T-helper 2 cell (primary cell): Measurements from ENCODE around the gene C1orf50.
A peak's percentile ranks its signal among the peaks of the same experiment; 100 is the strongest.
"Not testable (repeated sequence)": the region's sequence is repeated elsewhere in the genome, so short reads cannot be mapped to it uniquely, and the experiment has no call there.

Experiments
- DNase-seq, 5 experiments: peaks; one replicate each; pipeline versions ENCODE4 v3.0.0 to v3.0.0-alpha.2; 2012 to 2022
- total RNA-seq, 2 donors: gene quantifications; one replicate each; lab custom pipeline; 2026; lab: John Stamatoyannopoulos, UW

The C1orf50 gene
- 7.2 to 14.1 reads per million in 2 donors for total RNA-seq

DNA sequence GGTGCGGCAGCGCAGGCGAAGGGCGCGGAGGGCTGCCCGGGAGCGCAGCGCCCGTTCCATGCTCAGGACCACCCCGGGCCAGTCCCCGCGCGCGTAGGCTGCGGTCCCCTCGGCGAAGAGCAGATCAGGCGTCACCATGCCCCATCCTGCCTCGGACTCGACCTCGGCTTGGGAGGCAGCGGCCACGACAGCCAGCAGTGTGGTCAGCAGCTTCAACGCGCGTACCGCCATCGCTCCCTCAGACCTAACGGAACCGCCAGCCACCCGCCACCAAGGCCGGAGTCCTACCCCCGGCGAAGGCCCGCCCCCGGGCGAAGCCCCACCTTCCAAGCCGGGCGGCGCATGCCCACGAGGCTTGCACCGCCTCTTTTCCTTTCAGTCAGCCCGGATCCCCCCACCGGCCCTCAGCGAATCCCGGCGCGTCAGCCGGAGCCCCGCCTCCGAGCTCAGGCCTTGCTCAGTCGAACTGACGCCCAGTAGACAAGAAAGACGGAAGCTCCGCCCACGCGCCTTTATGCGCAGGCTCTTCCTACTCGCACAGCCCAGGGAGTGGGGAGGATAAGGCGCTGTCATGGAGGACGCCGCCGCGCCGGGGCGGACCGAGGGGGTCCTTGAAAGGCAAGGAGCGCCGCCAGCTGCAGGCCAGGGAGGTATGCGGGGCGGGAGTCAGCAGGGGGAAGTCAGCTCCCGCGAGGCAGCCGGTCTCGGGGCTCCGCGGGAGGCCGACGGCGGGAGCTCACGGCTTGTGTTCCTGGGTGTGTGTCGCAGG lies at the start of gene C1orf50, which contains the start of gene P3H1:
Gene C1orf50, plus strand, starts transcription at position 509 of the 769 bp plus-strand sequence. Its CDS starts 63 bp downstream, at position 572.
Gene P3H1, minus strand, starts transcription at position 288 of the 769 bp plus-strand sequence. Its CDS starts 57 bp downstream, at position 231.
- DNase-seq, result peak; percentile 99 to 100 (median 99)

DNA sequence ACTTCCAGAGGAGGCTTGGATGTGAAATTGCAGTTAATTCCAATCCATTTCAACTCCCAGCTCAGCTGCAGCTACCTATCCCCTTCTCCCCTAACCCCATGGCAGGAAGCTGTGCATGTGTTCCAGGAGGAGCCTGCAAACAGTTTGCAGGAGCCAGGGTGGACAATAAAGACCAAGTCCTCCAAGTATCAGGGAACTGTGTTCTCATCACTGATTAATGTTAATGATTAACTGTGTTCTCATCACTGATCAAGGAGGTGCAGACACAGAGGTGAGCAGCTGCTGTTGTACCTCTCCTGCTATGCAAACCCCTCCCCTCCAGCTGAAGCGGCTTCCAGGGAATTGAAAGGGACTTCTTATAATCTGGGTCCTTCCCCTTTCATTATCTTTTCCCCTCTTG lies 46.2 kb upstream of the C1orf50 start:
- no peak for DNase-seq

DNA sequence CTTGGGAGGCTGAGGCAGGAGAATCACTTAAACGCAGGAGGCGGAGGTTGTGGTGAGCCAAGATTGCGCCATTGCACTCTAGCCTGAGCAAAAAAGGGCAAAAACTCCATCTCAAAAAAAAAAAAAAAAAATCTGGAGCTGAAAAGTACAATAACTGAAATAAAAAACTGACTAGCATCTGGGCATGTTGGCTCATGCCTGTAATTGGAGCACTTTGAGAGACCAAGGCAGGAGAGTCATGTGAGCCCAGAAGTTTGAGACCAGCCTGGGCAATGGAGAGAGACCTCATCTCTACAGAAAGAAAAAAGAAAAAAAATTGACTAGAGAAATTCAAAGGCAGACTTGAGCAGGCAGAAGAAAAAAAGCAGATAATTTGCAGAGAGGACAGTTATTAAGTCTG lies 45.1 kb upstream of the C1orf50 start:
- DNase-seq, result no peak

DNA sequence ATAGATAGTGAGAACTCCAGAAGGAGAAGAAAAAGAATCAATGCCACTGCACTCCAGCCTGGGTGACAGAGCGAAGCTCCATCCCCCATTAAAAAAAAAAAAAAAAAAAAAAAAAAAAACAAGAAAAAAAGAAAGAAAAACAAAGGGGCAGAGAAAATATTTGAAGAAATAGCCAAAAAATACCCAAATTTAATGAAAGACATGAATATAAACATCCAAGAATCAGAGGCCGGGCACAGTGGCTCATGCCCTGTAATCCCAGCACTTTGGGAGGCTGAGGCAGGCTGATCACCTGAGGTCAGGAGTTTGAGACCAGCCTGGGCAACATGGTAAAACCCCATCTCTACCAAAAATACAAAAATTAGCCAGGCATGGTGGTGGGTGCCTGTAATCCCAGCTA lies 44.6 kb upstream of the C1orf50 start:
- not testable (repeated sequence) for DNase-seq

DNA sequence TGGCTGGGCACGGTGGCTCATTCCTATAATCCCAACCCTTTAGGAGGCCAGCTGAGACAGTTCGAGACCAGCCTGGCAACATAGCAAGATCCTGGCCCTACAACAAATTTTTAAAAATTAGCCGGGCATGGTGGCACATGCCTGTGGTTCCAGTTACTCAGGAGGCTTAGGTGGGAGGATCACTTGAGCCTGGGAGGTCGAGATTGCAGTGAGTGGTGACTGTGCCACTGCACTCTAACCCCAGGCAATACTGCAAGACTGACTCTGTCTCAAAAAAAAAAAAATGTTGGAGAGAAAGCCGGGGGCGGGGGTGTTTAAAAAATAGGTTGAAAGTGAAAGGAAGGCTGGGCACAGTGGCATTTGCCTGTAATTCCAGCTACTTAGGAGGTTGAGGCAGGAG lies 43.5 kb upstream of the C1orf50 start:
- no peak for DNase-seq

DNA sequence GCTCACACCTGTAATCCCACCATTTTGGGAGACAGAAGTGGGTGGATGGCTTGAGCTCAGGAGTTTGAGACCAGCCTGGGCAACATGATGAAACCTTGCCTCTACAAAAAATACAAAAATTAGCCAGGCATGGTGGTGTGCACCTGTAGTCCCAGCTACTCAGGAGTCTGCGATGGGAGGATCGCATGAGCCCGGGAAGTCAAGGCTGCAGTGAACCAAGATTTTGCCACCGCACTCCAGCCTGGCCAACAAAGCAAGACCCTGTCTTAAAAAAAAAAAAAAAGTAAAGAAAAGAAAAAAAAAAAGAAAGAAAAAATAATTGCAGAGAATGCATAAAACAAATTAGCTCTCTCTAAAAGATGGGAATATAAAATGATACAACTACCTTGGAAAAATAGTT lies 41.2 kb upstream of the C1orf50 start:
- not testable (repeated sequence) for DNase-seq

DNA sequence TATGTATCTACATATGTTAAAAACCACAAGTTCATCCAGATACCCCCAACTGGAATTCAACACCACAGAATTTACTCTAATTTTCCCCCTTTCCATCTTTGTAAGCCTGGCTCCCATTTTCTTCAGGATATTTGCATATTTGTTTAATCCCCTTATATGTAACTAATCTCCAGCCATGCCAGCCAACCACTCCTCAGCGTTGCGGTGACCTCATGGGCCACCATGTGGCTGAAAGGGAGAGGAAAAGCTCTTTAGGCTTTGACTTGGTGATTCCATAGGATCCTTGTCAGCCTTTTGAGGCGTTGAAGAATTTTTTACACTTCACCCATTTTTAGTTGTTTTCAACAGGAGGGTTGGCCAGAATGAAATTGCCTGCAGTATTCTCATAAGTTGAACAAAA lies 37.0 kb upstream of the C1orf50 start:
- no peak for DNase-seq

DNA sequence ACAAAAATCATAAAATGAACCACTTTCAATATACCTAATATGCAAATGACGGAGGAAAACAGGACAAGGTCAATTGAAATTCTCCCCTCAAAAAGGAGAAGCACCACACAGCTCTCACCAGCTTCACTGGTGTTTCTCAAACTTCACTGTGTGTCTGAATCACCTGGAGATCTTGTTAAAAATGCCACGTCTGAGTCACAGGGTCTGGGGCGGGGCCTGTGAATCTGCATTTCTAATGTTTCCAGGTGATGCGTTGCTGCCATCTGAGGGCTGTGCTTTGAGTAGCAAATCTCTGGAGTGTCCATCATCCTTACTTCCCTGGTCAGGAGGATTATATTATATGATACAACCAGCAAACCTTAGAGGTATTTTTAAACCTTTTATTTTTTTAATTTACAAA lies 36.1 kb upstream of the C1orf50 start:
- peak in 2 of 5 experiments; percentile 23 to 45 for DNase-seq

DNA sequence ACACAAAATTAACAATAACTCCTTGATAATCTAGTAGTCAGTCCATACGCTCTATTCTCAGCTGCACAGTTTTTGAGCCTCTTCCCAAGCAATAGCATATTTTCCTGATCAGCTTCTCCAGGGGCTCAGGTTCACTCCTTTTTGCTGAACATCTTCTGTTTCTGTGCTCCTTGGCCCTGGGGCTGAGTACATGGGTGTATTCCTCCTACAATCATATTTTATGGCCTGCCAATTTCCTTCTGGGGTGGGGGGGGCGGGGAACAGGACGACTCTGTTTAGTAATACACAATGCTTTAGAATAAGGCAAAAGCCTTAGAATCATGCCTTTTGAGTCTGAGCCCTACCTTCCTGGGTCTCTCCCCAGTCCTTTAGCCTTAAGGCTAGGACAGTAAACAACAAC lies 35.5 kb upstream of the C1orf50 start:
- no peak for DNase-seq

DNA sequence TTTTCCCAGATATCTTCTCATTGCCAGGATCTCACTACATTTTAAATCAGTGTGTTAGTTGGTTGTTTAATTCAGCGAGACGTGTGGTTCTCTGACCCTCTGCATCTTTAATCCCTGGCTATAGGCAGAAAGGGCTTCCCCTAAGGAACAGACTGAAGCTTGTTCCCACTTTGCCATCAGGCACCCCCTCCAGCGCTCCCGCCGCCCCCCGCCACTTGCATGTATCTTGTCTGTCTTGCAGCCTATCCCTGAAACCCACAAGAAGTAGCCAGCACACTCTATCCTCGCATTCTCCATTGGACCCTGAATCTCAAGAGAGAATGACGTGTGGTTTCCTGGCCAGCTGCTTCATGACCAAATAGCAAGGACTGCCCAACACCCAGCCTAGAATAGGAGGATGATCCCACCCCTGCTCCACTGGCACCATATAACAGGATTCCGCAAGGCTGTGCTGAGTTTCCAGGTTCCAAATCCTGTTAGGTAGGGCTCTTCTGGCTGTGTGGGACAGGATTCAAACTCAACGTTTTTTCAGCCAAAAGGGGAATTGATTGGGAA lies 34.8 kb upstream of the C1orf50 start:
- no peak for DNase-seq

DNA sequence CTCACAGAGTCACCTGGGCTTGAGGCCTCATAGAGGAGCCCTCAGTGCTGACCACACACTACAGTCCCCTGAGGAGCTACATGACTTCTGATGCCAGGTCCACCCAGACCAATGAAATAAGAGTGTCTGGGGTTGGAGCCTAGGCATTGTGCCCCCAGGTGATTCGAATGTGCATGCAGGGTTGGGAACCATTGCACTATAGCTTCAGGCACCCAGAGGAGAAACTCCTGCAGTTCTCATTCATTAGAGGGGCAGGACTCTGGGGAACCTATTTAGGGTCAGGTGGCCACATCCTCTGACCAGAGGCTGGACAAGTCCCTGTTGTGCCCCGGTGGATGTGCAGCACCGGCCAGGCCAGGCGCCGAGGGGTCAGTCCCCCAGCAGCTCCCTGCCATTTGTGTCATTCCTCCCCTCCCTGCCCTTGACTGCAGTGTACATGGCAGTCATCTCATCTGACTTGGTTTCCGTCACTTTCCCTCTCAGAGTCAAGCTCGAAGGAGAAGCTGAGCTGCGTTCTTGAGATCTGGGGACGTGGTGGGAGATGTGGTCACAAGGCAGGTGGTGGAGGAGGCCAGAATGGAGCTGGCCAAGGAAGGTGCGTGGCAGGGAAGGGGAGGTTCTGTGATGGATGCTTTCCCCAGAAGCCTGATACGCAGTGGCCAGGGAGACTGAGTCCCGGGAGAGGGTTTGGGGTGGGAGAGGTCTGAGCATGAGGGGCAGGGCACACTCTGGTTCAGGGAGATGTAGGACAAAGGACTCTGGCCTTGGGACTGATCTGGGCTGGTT lies 33.4 kb upstream of the C1orf50 start:
- DNase-seq, result no peak

DNA sequence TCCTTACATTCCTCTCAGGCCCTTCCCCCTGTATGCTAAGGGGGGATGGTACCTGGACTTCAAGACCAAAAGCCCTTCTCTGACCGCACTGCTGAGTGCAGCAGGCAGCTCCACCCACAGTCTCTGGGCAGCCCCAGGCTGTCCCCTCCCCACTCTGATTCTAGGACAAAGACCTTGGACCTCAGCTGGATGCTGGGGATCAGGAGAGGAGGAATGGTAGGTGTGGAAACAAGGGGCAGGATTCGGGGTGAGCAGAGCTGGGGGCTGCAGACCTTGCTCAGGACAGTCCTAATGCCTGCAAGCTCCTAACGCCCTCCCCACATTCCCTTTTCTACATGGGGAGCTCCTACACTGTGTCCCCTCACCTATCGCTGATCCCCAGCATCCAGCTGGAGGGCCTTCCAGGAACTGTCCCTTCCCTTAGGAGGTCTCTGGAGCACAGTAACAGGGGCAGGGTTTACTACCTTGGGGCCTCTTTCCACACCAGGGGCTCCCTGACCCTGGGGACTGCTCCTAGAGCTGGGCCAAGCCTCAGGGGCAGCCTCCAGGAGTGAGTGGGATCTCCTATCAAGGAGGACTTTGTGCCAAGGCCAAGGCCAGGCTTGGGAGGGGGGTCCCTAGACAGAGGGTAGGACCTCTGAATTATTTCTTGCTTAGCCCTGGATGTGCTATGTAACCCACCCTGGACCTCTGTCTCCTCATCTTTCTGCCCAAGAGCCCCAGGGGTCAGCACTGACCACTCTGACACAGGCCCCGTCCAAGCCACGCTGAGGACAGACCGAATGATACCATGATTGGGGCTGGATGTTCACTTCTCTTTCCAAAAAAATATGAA lies 32.6 kb upstream of the C1orf50 start:
- DNase-seq, result no peak

DNA sequence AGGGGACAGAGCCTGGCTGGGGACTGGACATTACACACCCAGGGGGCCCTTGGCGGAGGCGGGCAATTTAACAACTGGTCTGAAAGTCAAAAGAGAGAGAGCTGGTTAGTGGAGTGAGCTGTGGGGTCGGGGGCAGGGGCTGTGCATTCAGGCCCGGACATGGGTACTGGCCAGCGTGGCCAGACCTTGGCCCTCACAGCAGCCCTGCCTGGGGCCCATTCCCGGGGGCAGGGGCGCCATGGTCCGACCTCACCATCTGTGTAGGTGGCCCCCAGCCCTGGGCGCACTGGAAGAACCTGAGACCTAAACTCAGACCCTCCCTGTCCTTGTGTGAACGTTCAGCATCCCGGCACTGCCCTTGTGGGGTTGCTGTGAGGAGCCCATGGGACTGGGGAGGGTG lies 32.0 kb upstream of the C1orf50 start:
- no peak for DNase-seq

DNA sequence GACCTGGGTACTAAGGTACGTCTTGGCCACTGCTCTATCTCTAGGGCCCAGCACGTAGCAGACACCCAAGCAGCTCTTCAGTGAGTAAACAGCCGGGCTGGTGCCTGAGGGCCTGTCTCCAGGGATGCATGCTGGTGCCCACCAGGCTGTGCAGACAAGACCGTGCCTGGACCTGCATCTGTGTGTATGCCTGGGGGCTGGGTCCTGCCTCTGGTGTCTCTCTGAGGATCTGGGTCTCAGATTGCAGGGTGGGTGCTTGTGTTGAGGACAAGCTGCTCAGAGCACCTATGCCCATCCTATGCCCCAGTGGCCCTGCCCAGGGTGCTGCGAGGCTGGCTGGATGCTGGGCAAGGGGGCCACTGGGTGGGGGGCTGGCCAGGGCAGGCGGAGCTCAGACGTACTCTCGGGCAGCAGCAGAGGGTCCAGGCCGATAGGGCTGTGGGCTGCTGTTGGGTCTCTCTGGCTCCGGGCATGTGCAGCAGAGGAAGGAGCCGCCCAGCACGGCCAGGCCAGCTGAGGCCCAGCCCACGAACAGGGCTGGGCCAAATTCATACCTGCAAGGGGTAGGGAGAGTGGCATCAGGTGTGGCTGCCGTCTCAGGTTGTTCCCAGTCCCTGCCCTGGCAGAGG lies 31.5 kb upstream of the C1orf50 start:
- no peak for DNase-seq

DNA sequence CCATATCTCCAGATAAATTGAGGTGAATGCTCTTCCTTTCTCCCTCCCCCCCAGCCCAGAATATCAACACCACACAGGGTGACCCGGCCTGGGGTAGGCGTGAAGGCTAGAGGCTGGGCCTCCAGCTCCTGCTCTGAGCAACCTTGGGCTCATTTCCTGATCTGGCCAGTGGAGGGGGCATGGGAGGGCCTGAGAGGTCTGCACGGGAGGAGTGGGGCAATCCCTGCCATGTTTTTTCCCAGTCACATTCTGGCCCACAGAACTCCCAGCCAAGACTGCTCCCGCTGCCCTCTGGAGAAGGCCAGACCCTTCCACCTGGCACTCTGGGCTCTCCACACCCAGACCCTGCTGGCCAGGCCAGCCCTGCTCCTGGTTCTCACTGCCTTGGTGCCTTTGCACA lies 30.9 kb upstream of the C1orf50 start:
- no peak for DNase-seq

DNA sequence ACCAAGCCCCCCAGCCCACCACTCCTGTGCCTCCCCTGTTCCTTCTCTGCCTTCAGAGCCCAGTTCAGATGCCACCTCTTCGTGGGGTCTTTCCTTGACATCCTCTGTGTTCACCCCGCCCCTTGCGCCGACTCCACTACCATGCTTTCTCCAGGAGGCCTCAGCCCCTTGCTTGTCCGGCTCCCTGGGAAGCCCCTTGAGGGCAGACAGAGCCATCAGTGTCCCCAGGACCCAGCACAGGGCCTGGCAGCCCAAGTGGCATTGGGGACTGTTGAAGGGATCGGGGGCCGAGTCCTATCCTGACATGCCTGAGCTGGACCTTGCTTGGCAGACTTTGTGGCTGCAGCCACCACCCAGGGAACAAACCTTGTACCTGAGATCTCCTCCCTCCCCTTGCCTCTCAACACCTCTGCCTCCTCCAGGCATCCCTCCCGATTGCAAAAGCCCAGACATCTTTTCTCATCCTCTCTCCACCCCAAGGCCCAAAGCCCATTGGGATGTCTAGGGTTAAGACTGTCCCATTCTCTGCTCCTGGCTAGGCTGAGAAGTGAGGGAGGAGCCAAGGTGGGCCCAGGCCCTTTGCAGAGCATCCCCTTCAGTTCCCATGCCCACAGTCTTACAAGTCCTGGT lies 30.4 kb upstream of the C1orf50 start:
- DNase-seq, result no peak

DNA sequence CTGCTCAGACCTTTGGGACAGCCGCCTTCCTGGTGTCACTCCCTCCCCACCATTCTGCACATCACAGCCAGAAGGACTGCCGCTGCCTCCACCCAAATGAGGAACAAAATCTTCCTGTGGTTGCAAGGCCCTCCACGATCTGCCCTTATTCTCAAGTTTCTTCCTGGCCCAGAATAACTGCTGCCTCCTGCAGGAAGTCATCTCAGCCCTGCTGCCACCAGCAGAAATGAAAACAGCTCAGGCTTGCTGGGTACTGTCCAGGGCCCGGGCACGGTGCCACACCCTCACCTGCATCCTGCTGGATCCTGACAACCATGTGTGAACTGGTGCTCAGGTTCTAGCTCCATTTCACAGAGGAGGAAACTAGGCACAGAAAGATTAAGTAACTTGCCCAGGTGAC lies 29.8 kb upstream of the C1orf50 start:
- DNase-seq, result peak in 1 of 5 experiments; percentile 16

DNA sequence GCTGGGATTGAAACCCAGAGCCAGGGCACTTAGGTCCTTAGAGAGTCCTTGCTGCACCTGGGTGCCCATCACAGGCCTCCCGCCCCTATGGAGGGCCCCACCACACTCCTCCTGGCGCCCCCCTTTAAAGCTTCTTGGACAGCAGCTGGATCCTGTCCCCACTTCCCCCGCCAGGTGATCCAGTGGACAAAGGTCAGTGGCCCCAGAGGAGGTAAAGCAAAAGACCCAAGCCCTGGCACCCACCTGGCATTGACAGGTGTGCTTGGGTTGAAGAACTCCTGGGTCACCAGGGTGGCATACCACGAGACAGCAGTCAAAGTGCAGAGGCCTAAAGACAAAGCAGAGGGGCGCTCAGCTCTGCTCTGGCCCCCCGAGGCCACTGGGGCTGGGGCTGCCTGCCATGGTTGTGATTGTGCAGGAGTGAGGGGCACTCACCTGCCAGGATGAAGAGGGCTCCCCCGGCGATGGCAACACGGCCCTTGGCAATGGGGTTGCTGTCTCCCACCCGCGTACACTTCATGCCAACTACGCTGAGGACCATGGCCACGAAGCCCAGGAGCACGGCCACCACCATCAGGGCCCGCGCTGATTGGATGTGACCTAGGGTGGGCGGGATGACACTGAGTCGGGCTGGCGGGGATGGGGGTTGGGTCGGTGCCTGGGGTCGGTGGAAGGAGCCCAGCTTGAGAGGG lies 28.9 kb upstream of the C1orf50 start:
- DNase-seq, result no peak

DNA sequence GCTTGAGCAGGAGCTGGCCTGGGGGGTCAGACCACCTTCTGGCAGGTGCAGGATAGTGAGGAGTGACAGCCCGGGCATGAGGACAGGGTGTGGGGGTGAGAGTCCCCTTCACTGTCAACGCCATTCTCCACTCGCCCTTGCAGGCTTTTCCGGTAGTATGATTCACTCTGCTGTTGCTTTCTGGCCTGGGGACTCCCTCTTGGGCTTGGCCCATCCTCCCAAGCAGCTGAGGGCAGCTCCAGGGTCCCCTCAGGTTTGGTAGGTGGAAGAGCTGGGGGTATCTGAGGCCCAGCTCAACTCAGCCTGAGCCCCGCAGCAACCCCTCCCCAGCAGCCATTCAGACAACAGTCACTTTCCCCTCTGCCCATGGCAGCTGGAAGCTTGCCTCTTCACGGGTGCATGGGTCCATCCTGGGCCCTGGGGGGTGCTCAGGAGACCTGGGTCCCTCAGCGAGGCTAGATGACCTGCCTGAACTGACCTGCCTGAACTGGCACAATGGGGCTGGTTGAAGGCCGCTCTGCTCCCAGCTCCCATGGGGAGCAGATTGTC lies 28.3 kb upstream of the C1orf50 start:
- no peak for DNase-seq
